Fibroblast of lung (primary cell): Measurements from ENCODE around the gene SYMPK. TPM values are rescaled to one million over a fixed set of nuclear protein-coding genes. Genes with fewer than 3 reads are reported as not detected.

Source experiments
- DNase-seq, 2 donors: peaks; one replicate each; pipeline versions ENCODE4 v3.0.0 to v3.0.0-alpha.2; 2010; ENCODE audit warnings: low read depth in 2 of 2
- H2AFZ ChIP-seq: 2 replicates; pipeline ENCODE4 v1.5.1; 2012; ENCODE audit warnings: low read length, control low read depth, inconsistent platforms
- H3K27ac ChIP-seq: 2 replicates; pipeline ENCODE4 v1.5.1; 2011; ENCODE audit warnings: low read length, control low read depth; ENCODE audit not compliant: insufficient read depth
- H3K27me3 ChIP-seq: 2 replicates; pipeline ENCODE4 v1.5.1; 2011; ENCODE audit warnings: mild to moderate bottlenecking, low read length; ENCODE audit not compliant: control insufficient read depth, insufficient read depth
- H3K36me3 ChIP-seq: 2 replicates; pipeline ENCODE4 v1.5.1; 2011; ENCODE audit warnings: low read length; ENCODE audit not compliant: control insufficient read depth, insufficient read depth
- H3K4me1 ChIP-seq: 2 replicates; pipeline ENCODE4 v1.5.1; 2011; ENCODE audit warnings: low read length; ENCODE audit not compliant: control insufficient read depth, insufficient read depth; ENCODE audit errors: extremely low read depth
- H3K4me2 ChIP-seq: 2 replicates; pipeline ENCODE4 v1.5.1; 2011; ENCODE audit warnings: low read length, control low read depth; ENCODE audit not compliant: insufficient read depth; ENCODE audit errors: extremely low read depth
- H3K4me3 ChIP-seq, 4 experiments: fragments of 200-600 bp in 1 of 4; sonication (generic) in 1 of 4; replicated peaks in 1 of 4; 2 replicates each; pipeline ENCODE4 v1.5.1; 2011 to 2016; ENCODE audit warnings: low read length in 4 of 4, low read depth in 3 of 4, mild to moderate bottlenecking in 3 of 4, control low read depth in 2 of 4, inconsistent platforms in 1 of 4, mixed read lengths in 1 of 4; ENCODE audit not compliant: insufficient read depth in 1 of 4; ENCODE audit errors: control extremely low read depth in 1 of 4
- H3K79me2 ChIP-seq: 2 replicates; pipeline ENCODE4 v1.5.1; 2012; ENCODE audit warnings: mild to moderate bottlenecking, low read length, inconsistent platforms; ENCODE audit not compliant: control insufficient read depth, insufficient read depth
- H3K9ac ChIP-seq: 2 replicates; pipeline ENCODE4 v1.5.1; 2011; ENCODE audit warnings: mild to moderate bottlenecking, low read length, control low read depth; ENCODE audit not compliant: insufficient read depth
- H3K9me3 ChIP-seq: 2 replicates; pipeline ENCODE4 v1.5.1; 2012; ENCODE audit warnings: low read depth, low read length; ENCODE audit not compliant: control insufficient read depth, insufficient read depth
- H4K20me1 ChIP-seq: 2 replicates; pipeline ENCODE4 v1.5.1; 2011; ENCODE audit warnings: low read length; ENCODE audit not compliant: control insufficient read depth, insufficient read depth; ENCODE audit errors: extremely low read depth
- CTCF ChIP-seq, 2 donors: IDR thresholded peaks in 1 of 2; conservative IDR thresholded peaks in 1 of 2; 1 replicate in 1 of 2; 2 replicates in 1 of 2; pipeline ENCODE4 v1.5.1; 2011 to 2012; ENCODE audit warnings: low read length in 2 of 2, control low read depth in 1 of 2, inconsistent platforms in 1 of 2, low read depth in 1 of 2, mild to moderate bottlenecking in 1 of 2
- EZH2 ChIP-seq: IDR thresholded peaks from 2 replicates; pipeline ENCODE4 v1.5.1; 2012; ENCODE audit warnings: low read length, control low read depth, mild to moderate bottlenecking; ENCODE audit errors: missing control alignments
- polyA plus RNA-seq, 2 donors: library from polyadenylated mRNA; depleted of rRNA in 1 of 2; stranded (reverse) in 1 of 2; unstranded in 1 of 2; fragments of >200 nt; gene quantifications; 2 replicates each; pipeline ENCODE4 v1.2.1, GENCODE V29; 2011 to 2012; ENCODE audit warnings: missing spikeins in 1 of 2
- total RNA-seq: library from RNA; depleted of rRNA; stranded (reverse); fragments of >200 nt; gene quantifications from 2 replicates; pipeline ENCODE4 v1.2.1, GENCODE V29; 2014

Gene SYMPK
- total and polyA plus RNA-seq, 2 donors (not counting 1 experiment from before 2014, with no cell fraction given) = 32.2 to 48.2 TPM

DNA sequence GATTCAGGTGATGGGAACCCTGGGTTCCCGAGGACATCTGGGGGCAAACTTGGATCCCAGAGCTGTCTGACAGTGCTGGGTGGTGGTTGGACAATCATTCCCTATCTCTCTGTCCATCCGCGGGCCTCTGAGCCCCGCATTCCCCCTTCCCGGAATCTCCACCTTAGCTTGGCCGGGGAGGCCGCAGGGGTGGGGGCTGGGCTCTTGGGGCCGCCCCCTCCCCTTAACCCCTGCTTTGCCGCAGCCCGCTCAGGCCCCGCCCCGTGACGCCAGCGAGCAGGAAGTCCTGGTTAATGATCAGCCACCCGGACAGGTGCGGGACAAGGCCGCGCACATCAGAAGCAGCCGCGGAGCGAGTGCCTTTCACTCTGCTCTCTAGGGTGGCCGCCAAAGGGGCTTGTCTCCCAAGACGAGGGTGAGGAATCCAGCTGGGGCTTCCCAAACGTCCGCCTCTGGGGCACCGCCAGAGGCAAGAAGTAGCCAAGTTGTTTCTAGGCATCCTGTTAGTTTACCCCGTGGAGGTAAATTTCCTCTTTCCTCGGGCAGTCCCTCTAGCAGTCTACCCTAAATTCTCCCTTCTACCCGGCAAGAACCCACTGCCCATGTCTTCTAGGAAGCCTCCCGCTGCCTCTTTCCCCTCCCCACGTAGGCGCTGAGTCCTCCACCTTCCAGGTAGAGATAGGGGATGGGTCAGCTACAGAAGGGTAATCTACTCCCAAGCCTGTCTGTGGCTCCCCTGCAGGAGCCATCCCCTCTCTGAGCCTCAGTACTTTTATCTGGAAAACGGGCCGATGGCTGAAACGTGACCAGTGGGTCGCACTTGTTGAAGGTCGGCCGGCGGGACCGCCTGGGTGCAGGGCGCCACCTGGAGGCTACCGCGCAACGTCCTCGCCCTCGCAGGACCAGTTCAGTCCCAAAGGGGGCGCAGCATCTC lies 20.0 kb upstream of the SYMPK start:
- Histone ChIP-seq H3K4me1 (peaks cover 5% of the 10 kb centered on the region), H3K79me2 (peaks cover 10% of the 10 kb centered on the region), H4K20me1 (no peaks in the 10 kb centered on the region), H3K9ac (no peak overlapping the region), H2AFZ (no peak overlapping the region), H3K9me3 (no peaks in the 10 kb centered on the region), H3K4me3 (peak overlapping the region in 1 of 4 experiments; percentile 35), H3K36me3 (peaks cover 8% of the 10 kb centered on the region), H3K27ac (no peak overlapping the region), H3K4me2 (peak overlapping the region; percentile 20), H3K27me3 (no peaks in the 10 kb centered on the region)
- peak; percentile 77 to 87 for DNase-seq
- TF ChIP-seq EZH2 (no peak), CTCF (conservative IDR thresholded peaks at IDR 0.05 in 1 of 2, IDR thresholded peaks at IDR 0.05 in 1 of 2; ENCODE audit: low read depth in 1 of 2, low read length in 2 of 2) (peak; percentile 97 to 98)

- peaks cover 8% of the 10 kb centered on the region for H3K36me3 ChIP-seq
- no peak overlapping the region for H3K9ac ChIP-seq
- H3K79me2 ChIP-seq = peaks cover 10% of the 10 kb centered on the region
- H3K27me3 ChIP-seq = peaks cover 2% of the 10 kb centered on the region
- TF ChIP-seq EZH2 (no peak), CTCF (conservative IDR thresholded peaks at IDR 0.05 in 1 of 2, IDR thresholded peaks at IDR 0.05 in 1 of 2; ENCODE audit: low read depth in 1 of 2, low read length in 2 of 2) (no peak)
- DNase-seq = no peak
- no peak overlapping the region for H3K4me3 ChIP-seq
- no peaks in the 10 kb centered on the region for H3K9me3 ChIP-seq
- no peak overlapping the region for H2AFZ ChIP-seq
- H3K4me2 ChIP-seq = no peak overlapping the region
- H4K20me1 ChIP-seq = no peaks in the 10 kb centered on the region
- no peak overlapping the region for H3K27ac ChIP-seq
- H3K4me1 ChIP-seq = peaks cover 4% of the 10 kb centered on the region
Measured at GRCh38 chr19:45881909-45882528, 19.1 kb upstream of the SYMPK start.
